Esophagus muscularis mucosa (tissue), 4 donors: ENCODE data around the gene PTPRD. TPM values are rescaled to one million over a fixed set of nuclear protein-coding genes. Genes with fewer than 3 reads are reported as not detected.

Source experiments
- DNase-seq: peaks from one replicate; pipeline ENCODE4 v3.0.0-alpha.2; 2017; ENCODE audit errors: extremely low spot score
- H3K27ac ChIP-seq, 4 donors: fragments of 200-600 bp; sonication (generic); replicated peaks in 1 of 4; 1 replicate in 3 of 4; 2 replicates in 1 of 4; pipeline ENCODE4 v1.5.1; 2016 to 2019; ENCODE audit warnings: mild to moderate bottlenecking in 1 of 4
- H3K27me3 ChIP-seq, 4 donors: fragments of 200-600 bp; sonication (generic); one replicate each; pipeline versions ENCODE4 v1.5.1 to v1.6.0; 2016 to 2019
- H3K36me3 ChIP-seq, 4 donors: fragments of 200-600 bp; sonication (generic); one replicate each; pipeline ENCODE4 v1.5.1; 2016 to 2019
- H3K4me1 ChIP-seq, 4 donors: fragments of 200-600 bp; sonication (generic); one replicate each; pipeline ENCODE4 v1.5.1; 2016 to 2019
- H3K4me3 ChIP-seq, 4 donors: fragments of 200-600 bp; sonication (generic); 1 replicate in 2 of 4; 2 replicates in 2 of 4; pipeline ENCODE4 v1.5.1; 2016 to 2019; ENCODE audit warnings: mild to moderate bottlenecking in 4 of 4, moderate library complexity in 1 of 4
- H3K9me3 ChIP-seq, 4 donors: fragments of 200-600 bp; sonication (generic); 1 replicate in 3 of 4; 2 replicates in 1 of 4; pipeline ENCODE4 v1.5.1; 2016 to 2019
- EP300 ChIP-seq: sonication (generic); formaldehyde crosslinking; IDR thresholded peaks from one replicate; pipeline ENCODE4 v1.6.1; 2017; ENCODE audit warnings: antibody characterized with exemption
- POLR2A ChIP-seq: fragments of 450-650 bp; IDR thresholded peaks from one replicate; pipeline ENCODE4 v1.6.1; 2017; ENCODE audit warnings: antibody characterized with exemption, moderate library complexity, mild to moderate bottlenecking, low read depth
- POLR2AphosphoS5 ChIP-seq, 2 donors: sonication (generic); formaldehyde crosslinking; IDR thresholded peaks; one replicate each; pipeline ENCODE4 v1.6.1; 2017; ENCODE audit warnings: antibody characterized with exemption in 2 of 2
- WGBS: methylation state at CpG from one replicate; pipeline ENCODE4 v1.1.5; 2018; 5-methylcytosine and 5-hydroxymethylcytosine counted together
- intact Hi-C: fragments of 100-400 bp; cut with DNase I; formaldehyde crosslinking; loops from one replicate; pipeline ENCODE4 v1.15.1; 2023
- total RNA-seq, 4 donors: library from RNA; depleted of rRNA; stranded (reverse); fragments of >200 nt; gene quantifications; one replicate each; pipeline versions ENCODE4 v1.1.0 to v1.2.1, GENCODE V29; 2016
- TF ChIP-seq, protein P1 (sequence below), 3 experiments: fragments of 200-600 bp in 2 of 3; fragments of 450-650 bp in 1 of 3; sonication (generic) in 2 of 3; IDR thresholded peaks; one replicate each; pipeline ENCODE4 v1.5.1; 2017 to 2019; ENCODE audit warnings: antibody characterized with exemption in 3 of 3, mild to moderate bottlenecking in 2 of 3, moderate library complexity in 1 of 3

The PTPRD gene
- total RNA-seq, 4 donors from 2014 or later, result 4.1 to 6.6 (median 5.0) TPM

- Histone ChIP-seq H3K9me3 (no peaks in the 10 kb centered on the region), H3K27ac (no peak overlapping the region), H3K27me3 (no peaks in the 10 kb centered on the region), H3K4me1 (no peaks in the 10 kb centered on the region), H3K4me3 (no peak overlapping the region), H3K36me3 (no peaks in the 10 kb centered on the region)
- 78% methylated on average over 2 of the region's 2 CpGs for WGBS
- intact Hi-C loops, result no loop called here
- TF ChIP-seq, protein P1, sequence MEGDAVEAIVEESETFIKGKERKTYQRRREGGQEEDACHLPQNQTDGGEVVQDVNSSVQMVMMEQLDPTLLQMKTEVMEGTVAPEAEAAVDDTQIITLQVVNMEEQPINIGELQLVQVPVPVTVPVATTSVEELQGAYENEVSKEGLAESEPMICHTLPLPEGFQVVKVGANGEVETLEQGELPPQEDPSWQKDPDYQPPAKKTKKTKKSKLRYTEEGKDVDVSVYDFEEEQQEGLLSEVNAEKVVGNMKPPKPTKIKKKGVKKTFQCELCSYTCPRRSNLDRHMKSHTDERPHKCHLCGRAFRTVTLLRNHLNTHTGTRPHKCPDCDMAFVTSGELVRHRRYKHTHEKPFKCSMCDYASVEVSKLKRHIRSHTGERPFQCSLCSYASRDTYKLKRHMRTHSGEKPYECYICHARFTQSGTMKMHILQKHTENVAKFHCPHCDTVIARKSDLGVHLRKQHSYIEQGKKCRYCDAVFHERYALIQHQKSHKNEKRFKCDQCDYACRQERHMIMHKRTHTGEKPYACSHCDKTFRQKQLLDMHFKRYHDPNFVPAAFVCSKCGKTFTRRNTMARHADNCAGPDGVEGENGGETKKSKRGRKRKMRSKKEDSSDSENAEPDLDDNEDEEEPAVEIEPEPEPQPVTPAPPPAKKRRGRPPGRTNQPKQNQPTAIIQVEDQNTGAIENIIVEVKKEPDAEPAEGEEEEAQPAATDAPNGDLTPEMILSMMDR (IDR thresholded peaks at IDR 0.05), result no peak
- no peak for TF ChIP-seq POLR2AphosphoS5 (IDR thresholded peaks at IDR 0.05)
- no peak for TF ChIP-seq EP300
- TF ChIP-seq POLR2A, result no peak
- DNase-seq, result no peak
These were observed 1009.5 kb downstream of the PTPRD start for GRCh38 chr9:9603345-9603744.

DNA sequence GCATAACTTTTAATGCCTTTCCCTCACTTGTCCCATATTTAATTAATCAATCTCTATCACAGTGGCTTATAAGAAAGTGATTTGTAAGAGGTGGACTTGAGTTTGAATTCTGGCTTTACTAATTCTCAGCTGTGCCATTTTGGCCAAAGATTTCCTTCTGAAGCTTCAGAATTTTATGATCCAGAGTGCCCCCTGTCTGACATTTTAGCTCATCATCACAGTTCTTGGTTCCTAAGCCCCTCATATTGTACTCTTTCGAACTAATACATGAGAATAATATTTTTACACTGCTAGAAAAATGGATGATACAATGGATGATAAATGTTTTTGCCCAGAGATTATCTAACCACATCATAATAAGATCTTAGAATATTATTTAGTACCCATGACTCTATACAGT is 1014.1 kb downstream of the PTPRD start:
- intact Hi-C loops, result no loop called here
- no peaks in the 10 kb centered on the region for H3K4me1 ChIP-seq
- H3K4me3 ChIP-seq, result no peak overlapping the region
- H3K27me3 ChIP-seq, result no peaks in the 10 kb centered on the region
- H3K27ac ChIP-seq, result no peak overlapping the region
- no peak for TF ChIP-seq POLR2A
- no peak for DNase-seq
- 79% methylated on average over 1 of the region's 1 CpG for WGBS
- no peaks in the 10 kb centered on the region for H3K36me3 ChIP-seq
- no peaks in the 10 kb centered on the region for H3K9me3 ChIP-seq

GRCh38 chr9:9592104-9592503 is 1020.7 kb downstream of the PTPRD start:
- WGBS, result 94% methylated on average over 2 of the region's 2 CpGs
- no peak overlapping the region for H3K27ac ChIP-seq
- no peaks in the 10 kb centered on the region for H3K36me3 ChIP-seq
- H3K4me3 ChIP-seq, result no peak overlapping the region
- no peak for DNase-seq
- intact Hi-C loops, result no loop called here
- H3K4me1 ChIP-seq, result no peaks in the 10 kb centered on the region
- no peaks in the 10 kb centered on the region for H3K9me3 ChIP-seq
- TF ChIP-seq POLR2A (no peak), POLR2AphosphoS5 (IDR thresholded peaks at IDR 0.05) (no peak), EP300 (no peak)
- TF ChIP-seq, protein P1 (IDR thresholded peaks at IDR 0.05), result no peak
- H3K27me3 ChIP-seq, result no peaks in the 10 kb centered on the region

DNA sequence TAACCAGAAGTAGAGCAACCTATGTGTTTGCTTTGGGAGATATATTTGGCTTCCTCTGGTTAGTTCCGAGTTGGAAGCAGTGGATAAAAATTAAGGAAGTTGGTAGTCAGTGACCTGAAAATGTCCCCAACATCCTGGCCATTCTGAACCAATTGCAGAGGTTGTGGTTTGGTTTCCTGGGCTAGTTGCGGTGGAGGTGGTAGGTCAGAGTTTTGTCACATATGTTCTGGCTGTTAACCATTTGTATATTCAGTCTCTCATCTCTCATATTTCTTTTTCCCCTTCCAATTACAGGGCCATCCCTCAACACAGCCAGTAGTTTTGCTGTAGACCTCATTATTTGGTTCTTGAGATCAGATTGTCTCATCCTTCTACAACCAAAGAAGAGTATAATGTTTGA is 1026.9 kb downstream of the PTPRD start:
- intact Hi-C loops, result no loop called here
- Histone ChIP-seq H3K27ac (no peak overlapping the region), H3K4me3 (no peak overlapping the region), H3K27me3 (no peaks in the 10 kb centered on the region), H3K9me3 (no peaks in the 10 kb centered on the region), H3K4me1 (no peaks in the 10 kb centered on the region), H3K36me3 (no peaks in the 10 kb centered on the region)
- WGBS, result 73% methylated on average over 2 of the region's 2 CpGs
- no peak for DNase-seq
- TF ChIP-seq, protein P1 (IDR thresholded peaks at IDR 0.05), result no peak

GRCh38 chr9:9574080-9574479 is 1038.7 kb downstream of the PTPRD start:
- Histone ChIP-seq H3K27ac (no peak overlapping the region), H3K4me3 (no peak overlapping the region), H3K36me3 (no peaks in the 10 kb centered on the region), H3K4me1 (no peaks in the 10 kb centered on the region), H3K27me3 (no peaks in the 10 kb centered on the region), H3K9me3 (no peaks in the 10 kb centered on the region)
- TF ChIP-seq, protein P1 (IDR thresholded peaks at IDR 0.05), result no peak
- TF ChIP-seq POLR2AphosphoS5 (IDR thresholded peaks at IDR 0.05) (no peak), EP300 (no peak), POLR2A (no peak)
- intact Hi-C loops, result no loop called here
- DNase-seq, result no peak
